Stimulated activated CD8-positive, alpha-beta memory T cell treated with anti-CD3 and anti-CD28 coated beads, Interleukin-7, amount 100 ng/mL, for 48 hours (primary cell): ENCODE data around the gene RPS16.

Source experiments
- DNase-seq, 2 donors: peaks; one replicate each; pipeline ENCODE4 v3.0.0-alpha.2; 2020; ENCODE audit warnings: low read depth in 1 of 2; ENCODE audit errors: extremely low read depth in 1 of 2

Gene RPS16

GRCh38 chr19:39423258-39424086 lies 12.3 kb downstream of the RPS16 start:
- DNase-seq = no peak

- DNase-seq = no peak
Observed at GRCh38 chr19:39422020-39422419, 13.7 kb downstream of the RPS16 start.

GRCh38 chr19:39420769-39421168 lies 15.0 kb downstream of the RPS16 start:
- no peak for DNase-seq

DNA sequence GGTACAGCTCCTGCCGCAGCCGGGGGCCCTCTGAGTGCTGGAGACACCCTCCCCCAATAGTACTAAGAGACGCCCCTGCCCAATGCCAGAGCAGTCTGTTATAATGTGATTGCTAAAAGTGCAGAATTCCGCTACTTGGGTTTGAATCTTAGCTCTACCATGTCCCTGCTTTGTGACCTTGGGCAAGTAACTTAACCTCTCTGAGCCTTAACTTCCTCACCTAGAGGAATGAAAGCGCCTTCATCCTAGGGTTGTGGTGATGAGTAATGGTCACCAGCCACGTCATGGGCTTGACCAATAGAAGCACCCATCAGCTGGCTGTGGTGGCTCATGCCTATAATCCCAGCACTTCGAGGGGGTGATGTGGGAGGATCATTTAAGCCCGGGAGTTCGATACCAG lies 16.7 kb downstream of the RPS16 start:
- no peak for DNase-seq

DNA sequence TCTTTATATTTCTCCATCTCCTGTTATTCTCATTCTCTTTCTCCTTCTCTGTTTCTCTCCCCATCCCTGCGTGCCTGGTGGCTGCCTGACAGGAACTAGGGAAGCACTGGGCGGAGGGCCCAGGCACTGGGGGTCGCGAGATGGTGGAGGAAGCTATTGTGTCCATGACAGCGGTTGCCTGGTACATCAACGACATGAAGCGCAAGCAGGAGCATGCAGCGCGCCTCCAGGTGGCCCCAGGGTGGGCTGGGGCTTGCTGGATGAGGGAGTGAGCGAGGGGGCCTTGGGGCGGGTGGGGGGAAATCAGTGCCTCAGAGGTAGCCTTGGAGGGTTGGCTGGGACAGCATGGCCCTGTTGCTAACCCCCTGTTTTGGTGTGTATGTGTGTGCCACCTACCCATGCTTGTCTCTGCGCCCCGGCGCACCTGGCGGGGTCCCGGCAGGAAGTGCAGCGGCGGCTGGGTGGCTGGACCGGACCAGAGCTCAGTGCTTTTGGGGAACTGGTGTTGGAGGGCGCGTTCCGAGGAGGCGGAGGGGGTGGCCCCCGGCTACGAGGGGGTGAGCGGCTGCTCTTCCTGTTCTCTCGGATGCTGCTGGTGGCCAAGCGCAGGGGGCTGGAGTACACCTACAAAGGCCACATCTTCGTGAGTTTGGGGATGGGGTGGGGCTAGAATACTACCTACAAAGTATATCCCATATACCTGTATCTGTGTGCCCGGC lies 18.1 kb downstream of the RPS16 start:
- no peak for DNase-seq

DNA sequence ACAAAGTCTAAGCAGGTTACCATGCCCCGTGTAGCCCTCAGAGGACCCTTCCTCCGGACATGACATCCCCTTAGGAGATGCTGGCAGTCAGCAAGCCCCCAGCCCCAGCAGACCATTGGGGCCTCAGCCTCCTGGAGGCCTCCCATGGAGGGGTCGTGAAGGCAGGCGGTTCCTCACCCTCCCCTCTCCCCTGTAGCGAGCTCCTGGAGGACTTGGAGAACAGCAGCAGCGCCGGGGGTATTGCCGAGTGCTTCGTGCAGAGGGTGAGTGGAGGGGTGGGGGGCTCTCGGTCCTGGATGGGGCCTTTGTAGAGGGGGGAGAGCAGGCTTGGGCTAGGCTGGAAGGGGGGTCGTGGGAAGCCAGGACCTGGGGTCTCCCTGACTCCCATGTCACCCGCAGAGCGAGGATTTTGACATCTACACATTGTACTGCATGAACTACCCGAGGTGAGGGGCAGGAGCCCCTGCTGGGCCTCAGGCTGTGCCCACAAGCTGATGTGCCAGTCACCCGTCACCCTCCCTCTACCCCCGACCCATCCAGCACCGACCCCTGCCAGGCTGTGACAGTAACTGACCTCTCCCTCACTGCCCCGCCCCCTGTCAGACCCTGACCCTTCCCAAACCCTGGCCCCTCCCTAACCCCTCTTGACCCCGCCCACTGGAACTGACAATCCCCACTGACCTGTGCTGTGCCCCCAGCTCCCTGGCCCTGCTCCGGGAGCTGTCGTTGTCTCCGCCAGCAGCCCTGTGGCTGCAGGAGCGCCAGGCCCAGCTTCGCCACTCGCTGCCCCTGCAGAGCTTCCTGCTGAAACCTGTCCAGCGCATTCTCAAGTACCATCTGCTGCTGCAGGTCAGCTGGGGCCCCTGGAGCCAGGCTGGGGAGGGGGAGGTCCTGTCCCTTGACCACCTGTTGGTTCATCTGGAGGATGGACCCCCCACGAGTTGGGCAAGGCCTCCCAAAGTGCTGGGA lies 19.3 kb downstream of the RPS16 start:
- DNase-seq = no peak

DNA sequence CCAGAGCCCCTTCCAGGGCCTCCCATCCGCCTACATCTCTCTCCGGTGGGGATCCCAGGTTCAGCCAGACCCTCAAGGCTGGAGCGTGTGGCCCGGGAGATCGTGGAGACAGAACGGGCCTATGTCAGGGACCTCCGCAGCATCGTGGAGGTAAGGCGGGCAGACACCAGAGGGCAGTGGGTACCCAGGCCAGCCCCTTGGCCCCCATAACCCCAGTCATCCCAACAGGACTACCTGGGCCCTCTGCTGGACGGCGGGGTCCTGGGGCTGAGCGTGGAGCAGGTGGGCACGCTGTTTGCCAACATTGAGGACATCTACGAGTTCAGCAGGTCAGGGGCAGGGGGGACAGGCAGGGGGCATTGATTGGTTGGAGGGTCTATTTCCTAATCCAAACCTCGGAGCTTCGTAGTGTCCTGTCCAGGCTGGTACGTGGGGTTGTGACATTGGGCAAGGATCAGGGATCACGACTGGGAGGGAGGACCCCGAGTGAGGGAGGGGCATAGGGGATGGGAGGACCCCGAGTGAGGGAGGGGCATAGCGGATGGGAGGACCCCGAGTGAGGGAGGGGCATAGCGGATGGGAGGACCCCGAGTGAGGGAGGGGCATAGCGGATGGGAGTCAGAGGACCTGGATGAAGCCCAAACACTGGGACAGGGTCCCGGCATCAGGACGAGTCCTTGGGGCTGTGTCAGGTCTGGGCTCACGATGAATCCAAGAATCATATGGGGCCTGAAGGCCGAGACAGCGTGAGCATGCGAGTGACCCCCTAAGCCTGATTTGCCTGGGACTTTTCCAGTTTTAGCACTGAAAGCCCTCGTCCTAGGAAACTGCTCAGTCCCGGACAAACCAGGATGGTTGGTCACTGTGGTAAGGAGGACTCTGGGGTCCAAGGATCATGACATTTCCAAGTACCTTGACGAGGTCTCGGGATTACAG lies 20.4 kb downstream of the RPS16 start:
- no peak for DNase-seq

DNA sequence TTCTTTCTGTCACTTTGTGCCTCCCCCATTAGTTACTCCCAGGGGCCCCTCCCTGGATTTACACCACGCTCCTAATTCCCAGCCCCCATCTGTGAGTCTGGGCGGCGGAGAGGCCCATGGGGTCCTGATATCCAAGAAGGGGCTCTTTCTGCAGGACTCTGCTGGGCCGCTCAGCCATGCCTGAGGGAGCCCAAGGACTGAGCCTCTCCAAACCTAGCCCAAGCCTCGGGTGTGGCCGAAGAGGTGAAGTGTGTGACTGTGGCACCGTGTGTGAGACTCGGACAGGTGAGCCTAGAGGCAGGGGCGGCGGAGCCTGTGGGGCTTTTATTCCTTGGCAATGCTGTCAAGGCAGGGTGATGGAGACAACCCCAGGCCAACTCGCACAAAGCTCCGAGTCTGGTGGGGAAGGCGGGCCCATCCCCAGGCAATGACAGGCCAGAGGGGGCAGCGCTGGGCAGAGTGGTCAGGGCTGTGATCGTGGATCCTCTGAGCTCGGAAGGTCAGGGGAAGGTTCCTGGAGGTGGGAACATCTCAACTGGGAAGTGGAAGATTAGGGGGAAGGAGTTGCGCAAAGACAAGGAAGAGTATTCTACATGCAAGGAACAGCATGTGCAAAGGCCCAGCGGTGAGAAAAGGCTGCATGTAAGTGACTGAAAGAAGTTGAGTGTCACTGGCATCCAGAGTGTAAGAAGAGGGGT lies 21.7 kb downstream of the RPS16 start:
- DNase-seq = no peak

DNA sequence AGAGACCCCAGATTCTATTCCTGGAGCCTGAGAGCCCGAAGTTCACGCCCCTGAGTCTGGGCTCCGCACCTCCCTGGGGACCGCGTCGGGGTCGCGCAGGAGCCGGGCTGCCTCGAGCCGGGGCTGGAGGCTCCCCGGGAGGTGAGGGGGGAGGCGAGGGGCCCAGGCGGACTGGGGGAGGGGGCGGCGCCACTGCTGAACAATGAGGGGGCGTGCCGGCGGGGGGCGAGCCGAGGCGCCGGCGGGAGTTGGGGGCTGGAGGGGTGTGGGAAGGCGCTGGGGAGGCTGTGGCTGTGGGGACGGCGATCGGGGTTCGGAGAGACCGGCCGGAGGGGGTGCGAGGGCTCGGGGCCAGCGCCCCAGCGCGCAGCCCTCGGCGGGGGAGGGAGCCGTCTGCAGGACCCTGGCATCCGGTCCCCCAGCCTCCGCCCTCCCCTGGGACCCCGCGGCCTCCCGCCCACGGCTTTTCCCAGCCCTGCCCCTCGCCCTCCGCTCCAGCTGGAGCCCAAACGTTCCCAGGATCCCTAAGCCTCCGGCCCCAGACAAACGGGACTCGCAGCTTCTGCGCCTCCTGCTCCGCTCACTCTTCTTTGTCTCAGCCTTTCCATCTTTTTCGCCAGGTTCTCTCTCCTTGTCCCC lies 22.4 kb downstream of the RPS16 start:
- no peak for DNase-seq

DNA sequence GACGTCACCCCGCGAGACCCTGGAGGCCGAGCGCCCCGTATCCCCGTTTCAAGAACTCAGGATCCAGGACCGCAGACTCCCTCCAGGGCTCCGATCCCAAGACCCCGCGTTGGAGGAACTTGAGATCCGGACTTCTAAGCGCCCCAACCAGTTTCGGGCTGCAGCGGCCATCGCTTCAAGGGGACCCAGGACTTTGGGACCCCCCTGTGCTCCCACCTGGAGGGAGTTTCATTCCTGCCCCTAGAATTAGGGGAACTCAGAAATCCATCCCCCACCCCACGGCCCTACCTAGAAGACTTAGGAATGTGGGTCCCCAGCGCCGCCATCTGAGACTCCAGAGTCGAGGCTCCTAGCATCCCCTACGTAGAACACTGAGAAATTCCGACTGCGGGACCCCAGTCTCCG lies 22.9 kb downstream of the RPS16 start:
- no peak for DNase-seq

GRCh38 chr19:39412100-39412866 lies 23.5 kb downstream of the RPS16 start, which contains the start of gene PLEKHG2:
Gene PLEKHG2, plus strand, starts transcription at chr19:39412669. Its CDS starts 1,418 bp downstream, at chr19:39414087.
- peak; percentile 90 to 95 for DNase-seq

DNA sequence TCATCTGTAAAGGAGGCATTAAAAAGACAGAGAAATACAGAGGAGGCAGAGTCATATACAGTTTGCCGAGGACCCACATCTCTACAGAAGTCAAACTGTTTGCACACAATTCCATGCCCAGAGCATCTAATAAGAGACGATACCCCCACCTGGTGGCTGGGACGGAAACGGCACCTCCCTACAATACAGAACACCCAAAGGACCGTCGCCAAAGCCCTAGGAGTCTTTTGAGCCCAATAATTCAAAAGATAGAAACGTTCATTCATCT lies 24.0 kb downstream of the RPS16 start:
- DNase-seq = peak; percentile 67 to 85

DNA sequence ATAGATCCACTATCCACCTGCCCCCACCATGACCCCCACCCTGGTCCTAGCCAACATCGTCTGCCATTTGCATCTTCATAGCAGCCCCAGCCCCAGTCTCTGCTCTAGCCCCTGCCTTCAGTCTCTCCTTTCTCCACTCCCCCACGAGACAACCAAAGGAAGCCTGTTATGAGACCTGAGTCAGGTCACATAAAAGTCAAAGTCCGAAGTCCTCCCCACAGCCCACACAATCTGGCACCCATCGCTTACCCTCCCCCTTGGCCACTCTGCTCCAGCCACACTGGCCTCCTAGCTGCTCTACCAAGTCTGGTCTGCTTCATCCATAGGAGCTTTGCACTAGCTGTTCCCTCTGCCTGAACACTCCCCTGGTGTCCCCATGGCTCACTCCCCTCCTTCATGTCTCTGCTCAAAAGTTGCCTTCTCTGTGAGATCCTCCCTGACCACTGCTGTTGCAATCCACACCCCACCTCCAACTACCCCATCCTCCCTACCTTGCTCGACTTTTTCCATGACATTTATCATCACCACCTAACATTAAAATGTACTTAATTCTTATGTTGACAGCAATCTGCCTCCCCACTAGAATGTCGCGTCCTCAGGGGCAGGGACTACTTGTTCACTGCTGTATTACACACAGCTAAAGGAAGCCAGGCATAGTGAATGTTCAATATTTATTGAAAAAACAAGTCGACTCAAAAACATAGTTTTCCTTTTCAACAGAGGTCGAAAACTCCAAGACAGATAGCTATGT lies 24.5 kb downstream of the RPS16 start:
- DNase-seq = no peak

GRCh38 chr19:39410831-39411080 lies 25.0 kb downstream of the RPS16 start:
- no peak for DNase-seq

- no peak for DNase-seq
Observed at GRCh38 chr19:39410017-39410830, 25.5 kb downstream of the RPS16 start.

GRCh38 chr19:39409208-39410016 lies 26.3 kb downstream of the RPS16 start:
- DNase-seq = peak in 1 of 2 donors; percentile 84
